Lower leg skin (tissue), 3 donors: ENCODE data around the gene MAGI3.

Source experiments
- POLR2A ChIP-seq, 2 donors: fragments of 450-650 bp; IDR thresholded peaks; one replicate each; pipeline ENCODE4 v1.6.1; 2016 to 2017; ENCODE audit warnings: antibody characterized with exemption in 2 of 2, mild to moderate bottlenecking in 1 of 2, moderate library complexity in 1 of 2
- TF ChIP-seq, protein P1 (sequence below), 3 donors: fragments of 450-650 bp; IDR thresholded peaks; one replicate each; pipeline ENCODE4 v1.5.1; 2016; ENCODE audit warnings: antibody characterized with exemption in 3 of 3, mild to moderate bottlenecking in 3 of 3, moderate library complexity in 2 of 3

DNA sequence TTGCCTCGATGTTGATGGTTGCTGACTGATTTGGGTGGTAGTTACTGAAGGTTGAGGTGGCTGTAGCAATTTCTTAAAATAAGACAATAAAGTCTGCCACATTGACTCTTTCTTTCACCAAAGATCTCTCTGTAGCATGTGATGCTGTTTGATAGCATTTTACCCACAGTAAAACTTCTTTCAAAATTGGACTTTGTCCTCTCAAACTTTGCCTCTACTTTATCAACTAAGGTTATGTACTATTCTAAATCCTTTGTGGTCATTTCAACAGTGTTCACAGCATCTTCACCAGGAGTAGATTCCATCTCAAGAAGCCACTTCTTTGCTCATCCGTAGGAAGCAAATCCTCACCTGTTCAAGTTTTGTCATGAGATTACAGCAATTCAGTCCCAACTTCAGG is 275.8 kb downstream of the MAGI3 start:
- TF ChIP-seq, protein P1, sequence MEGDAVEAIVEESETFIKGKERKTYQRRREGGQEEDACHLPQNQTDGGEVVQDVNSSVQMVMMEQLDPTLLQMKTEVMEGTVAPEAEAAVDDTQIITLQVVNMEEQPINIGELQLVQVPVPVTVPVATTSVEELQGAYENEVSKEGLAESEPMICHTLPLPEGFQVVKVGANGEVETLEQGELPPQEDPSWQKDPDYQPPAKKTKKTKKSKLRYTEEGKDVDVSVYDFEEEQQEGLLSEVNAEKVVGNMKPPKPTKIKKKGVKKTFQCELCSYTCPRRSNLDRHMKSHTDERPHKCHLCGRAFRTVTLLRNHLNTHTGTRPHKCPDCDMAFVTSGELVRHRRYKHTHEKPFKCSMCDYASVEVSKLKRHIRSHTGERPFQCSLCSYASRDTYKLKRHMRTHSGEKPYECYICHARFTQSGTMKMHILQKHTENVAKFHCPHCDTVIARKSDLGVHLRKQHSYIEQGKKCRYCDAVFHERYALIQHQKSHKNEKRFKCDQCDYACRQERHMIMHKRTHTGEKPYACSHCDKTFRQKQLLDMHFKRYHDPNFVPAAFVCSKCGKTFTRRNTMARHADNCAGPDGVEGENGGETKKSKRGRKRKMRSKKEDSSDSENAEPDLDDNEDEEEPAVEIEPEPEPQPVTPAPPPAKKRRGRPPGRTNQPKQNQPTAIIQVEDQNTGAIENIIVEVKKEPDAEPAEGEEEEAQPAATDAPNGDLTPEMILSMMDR (IDR thresholded peaks at IDR 0.05): no peak
- no peak for TF ChIP-seq POLR2A (IDR thresholded peaks at IDR 0.05)
